Glomerular endothelial cell (primary cell): ENCODE measurements around the gene LCE2B. TPM values are rescaled to one million over a fixed set of nuclear protein-coding genes. Genes with fewer than 3 reads are reported as not detected.

Experiments
- DNase-seq: peaks from one replicate; pipeline ENCODE4 v3.0.0-alpha.2; 2011; ENCODE audit warnings: low read depth, low spot score; ENCODE audit errors: extremely low read depth
- total RNA-seq: library from RNA; depleted of rRNA; stranded (reverse); fragments of >200 nt; gene quantifications from 2 replicates; pipeline ENCODE4 v1.2.3, GENCODE V29; 2015

LCE2B gene
- total RNA-seq, 1 donor from 2014 or later = not detected

DNA sequence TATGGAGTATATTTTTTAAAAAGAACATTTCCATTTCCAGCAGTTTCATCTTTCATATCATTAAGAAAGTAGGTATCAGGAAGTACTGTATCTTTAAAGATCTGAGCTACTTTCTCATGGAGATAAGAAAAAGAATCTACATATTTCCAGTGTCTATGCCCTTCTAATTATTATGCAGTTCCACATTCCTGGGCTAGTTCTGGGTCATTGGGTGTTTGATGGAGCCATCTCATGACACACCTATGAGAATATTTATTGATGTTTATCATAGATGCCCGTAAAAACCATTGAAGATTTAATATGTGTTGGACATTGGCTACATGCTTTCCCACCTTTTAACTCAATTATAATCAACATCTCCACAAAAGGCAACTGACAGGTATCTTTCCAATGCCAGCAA is 43.1 kb downstream of the LCE2B start:
- no peak for DNase-seq

DNA sequence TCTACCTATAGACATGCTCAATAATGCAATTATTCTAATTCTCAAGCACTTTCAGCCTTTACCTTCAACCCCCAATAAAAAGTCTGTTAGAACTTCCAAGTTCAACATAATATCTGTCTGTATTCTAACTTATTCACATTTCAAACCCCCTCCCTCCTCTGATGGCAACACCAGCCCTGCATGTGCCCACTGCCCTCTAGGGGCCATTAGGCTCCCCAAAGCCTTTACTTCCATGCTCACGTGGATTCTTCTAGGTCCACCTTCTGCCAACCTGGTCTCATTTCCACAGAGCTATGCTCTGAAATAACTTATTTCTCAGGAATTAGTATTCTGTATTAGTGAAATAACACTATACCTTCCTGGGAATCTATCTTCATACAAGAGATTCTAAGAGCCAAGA is 49.7 kb downstream of the LCE2B start:
- no peak for DNase-seq

Other genes with a start within 250 kb of the LCE2B start
- not detected in 2 replicates for gene LCE5A, start 175.3 kb upstream of the LCE2B start, total RNA-seq
- gene CRCT1, start 171.6 kb upstream of the LCE2B start, total RNA-seq = not detected in 2 replicates
- gene LCE3E, start 119.3 kb upstream of the LCE2B start, total RNA-seq = not detected in 2 replicates
- not detected in 2 replicates for gene LCE3D, start 105.6 kb upstream of the LCE2B start, total RNA-seq
- gene LCE3C, start 85.9 kb upstream of the LCE2B start, total RNA-seq = not detected in 2 replicates
- not detected in 2 replicates for gene LCE3B, start 72.3 kb upstream of the LCE2B start, total RNA-seq
- gene LCE3A, start 63.0 kb upstream of the LCE2B start, total RNA-seq = not detected in 2 replicates
- gene LCE2D, start 22.7 kb upstream of the LCE2B start, total RNA-seq = not detected in 2 replicates
- gene LCE2C, start 10.8 kb upstream of the LCE2B start, total RNA-seq = not detected in 2 replicates
- not detected in 2 replicates for gene LCE2A, start 12.2 kb downstream of the LCE2B start, total RNA-seq
- not detected in 2 replicates for gene LCE4A, start 22.0 kb downstream of the LCE2B start, total RNA-seq
- not detected in 2 replicates for gene KPRP, start 71.9 kb downstream of the LCE2B start, total RNA-seq
- not detected in 2 replicates for gene LCE1F, start 89.0 kb downstream of the LCE2B start, total RNA-seq
- not detected in 2 replicates for gene LCE1E, start 100.1 kb downstream of the LCE2B start, total RNA-seq
- not detected in 2 replicates for gene LCE1D, start 110.6 kb downstream of the LCE2B start, total RNA-seq
- not detected in 2 replicates for gene LCE1C, start 120.5 kb downstream of the LCE2B start, total RNA-seq
- gene LCE1B, start 125.8 kb downstream of the LCE2B start, total RNA-seq = not detected in 2 replicates
- gene LCE1A, start 141.3 kb downstream of the LCE2B start, total RNA-seq = not detected in 2 replicates
- gene LCE6A, start 156.7 kb downstream of the LCE2B start, total RNA-seq = not detected in 2 replicates
- not detected in 2 replicates for gene LCE7A, start 173.9 kb downstream of the LCE2B start, total RNA-seq
- gene SMCP, start 192.2 kb downstream of the LCE2B start, total RNA-seq = not detected in 2 replicates
- gene IVL, start 222.4 kb downstream of the LCE2B start, total RNA-seq = not detected in 2 replicates